ENCODE measurements around the gene PPAN. TPM values are rescaled to one million over a fixed set of nuclear protein-coding genes. Genes with fewer than 3 reads are reported as not detected.

Gene PPAN
- total and polyA plus RNA-seq, 4 donors, result 13.1 to 30.9 (median 24.5) TPM

- Histone ChIP-seq H3K9me3 (ENCODE audit: control insufficient read depth, low read length) (no peaks in the 10 kb centered on the region), H3K27me3 (ENCODE audit: control insufficient read depth in 1 of 2, insufficient read depth in 2 of 2, low read length in 1 of 2) (no peaks in the 10 kb centered on the region), H3K36me3 (ENCODE audit: control insufficient read depth in 1 of 2, insufficient read depth in 2 of 2, low read length in 1 of 2) (no peaks in the 10 kb centered on the region), H3K4me1 (ENCODE audit: control insufficient read depth in 1 of 2, insufficient read depth in 2 of 2, low read length in 2 of 2) (no peaks in the 10 kb centered on the region), H3K27ac (ENCODE audit: low read depth in 1 of 2, low read length in 2 of 2) (no peak overlapping the region), H3K4me3 (ENCODE audit: low read length in 2 of 2) (no peak overlapping the region)
- intact Hi-C loops (cut with DNase I), result no loop called here
- no peak for ATAC-seq (ENCODE audit: low FRiP score)
- DNase-seq, result no peak
- 82 to 86% methylated on average over 5 of the region's 5 CpGs for WGBS, 2 donors
Observed at GRCh38 chr19:10100163-10100785, 5.9 kb upstream of the PPAN start.

- no peaks in the 10 kb centered on the region for H3K27me3 ChIP-seq (ENCODE audit: control insufficient read depth in 1 of 2, insufficient read depth in 2 of 2, low read length in 1 of 2)
- WGBS, 2 donors, result 73 to 78% methylated on average over 7 of the region's 7 CpGs
- DNase-seq (no peak), ATAC-seq (ENCODE audit: low FRiP score) (no peak)
- no peak overlapping the region for H3K4me3 ChIP-seq (ENCODE audit: low read length in 2 of 2)
- intact Hi-C loops (cut with DNase I), result no loop called here
- H3K27ac ChIP-seq (ENCODE audit: low read depth in 1 of 2, low read length in 2 of 2), result no peak overlapping the region
- H3K4me1 ChIP-seq (ENCODE audit: control insufficient read depth in 1 of 2, insufficient read depth in 2 of 2, low read length in 2 of 2), result no peaks in the 10 kb centered on the region
- peaks cover 0 to 2% of the 10 kb centered on the region in 2 donors for H3K36me3 ChIP-seq (ENCODE audit: control insufficient read depth in 1 of 2, insufficient read depth in 2 of 2, low read length in 1 of 2)
- no peaks in the 10 kb centered on the region for H3K9me3 ChIP-seq (ENCODE audit: control insufficient read depth, low read length)
Observed at GRCh38 chr19:10102787-10103236, 3.4 kb upstream of the PPAN start.

- intact Hi-C loops (cut with DNase I), result no loop called here
Observed at GRCh38 chr19:10104130-10104513, 2.0 kb upstream of the PPAN start.

GRCh38 chr19:10104665-10105508 is 1.3 kb upstream of the PPAN start:
- no peaks in the 10 kb centered on the region for H3K27me3 ChIP-seq (ENCODE audit: control insufficient read depth in 1 of 2, insufficient read depth in 2 of 2, low read length in 1 of 2)
- intact Hi-C loops (cut with DNase I), result no loop called here
- 55 to 65% methylated on average over 15 of the region's 15 CpGs for WGBS, 2 donors
- no peak for ATAC-seq (ENCODE audit: low FRiP score)
- H3K27ac ChIP-seq (ENCODE audit: low read depth in 1 of 2, low read length in 2 of 2), result no peak overlapping the region
- H3K4me3 ChIP-seq (ENCODE audit: low read length in 2 of 2), result no peak overlapping the region
- no peaks in the 10 kb centered on the region for H3K9me3 ChIP-seq (ENCODE audit: control insufficient read depth, low read length)
- no peaks in the 10 kb centered on the region for H3K4me1 ChIP-seq (ENCODE audit: control insufficient read depth in 1 of 2, insufficient read depth in 2 of 2, low read length in 2 of 2)
- no peak for DNase-seq
- peaks cover 0 to 8% of the 10 kb centered on the region in 2 donors for H3K36me3 ChIP-seq (ENCODE audit: control insufficient read depth in 1 of 2, insufficient read depth in 2 of 2, low read length in 1 of 2)

More at GRCh38 chr19:10104130-10104513, 2.0 kb upstream of the PPAN start:
- Histone ChIP-seq H3K9me3 (ENCODE audit: control insufficient read depth, low read length) (no peaks in the 10 kb centered on the region), H3K27me3 (ENCODE audit: control insufficient read depth in 1 of 2, insufficient read depth in 2 of 2, low read length in 1 of 2) (no peaks in the 10 kb centered on the region), H3K27ac (ENCODE audit: low read depth in 1 of 2, low read length in 2 of 2) (no peak overlapping the region), H3K4me3 (ENCODE audit: low read length in 2 of 2) (no peak overlapping the region), H3K36me3 (ENCODE audit: control insufficient read depth in 1 of 2, insufficient read depth in 2 of 2, low read length in 1 of 2) (peaks cover 0 to 4% of the 10 kb centered on the region in 2 donors), H3K4me1 (ENCODE audit: control insufficient read depth in 1 of 2, insufficient read depth in 2 of 2, low read length in 2 of 2) (no peaks in the 10 kb centered on the region)
- ATAC-seq (ENCODE audit: low FRiP score) (no peak), DNase-seq (no peak)

- intact Hi-C loops (cut with DNase I), result loop anchor here in 1 of 2 donors (2.0 kb wide), 1 partner anchor 147 kb away; the partner anchor contains the start of gene MRPL4
- peaks cover 0 to 8% of the 10 kb centered on the region in 2 donors for H3K36me3 ChIP-seq (ENCODE audit: control insufficient read depth in 1 of 2, insufficient read depth in 2 of 2, low read length in 1 of 2)
- no peaks in the 10 kb centered on the region for H3K27me3 ChIP-seq (ENCODE audit: control insufficient read depth in 1 of 2, insufficient read depth in 2 of 2, low read length in 1 of 2)
- DNase-seq (no peak), ATAC-seq (ENCODE audit: low FRiP score) (peak; percentile 6)
- no peaks in the 10 kb centered on the region for H3K9me3 ChIP-seq (ENCODE audit: control insufficient read depth, low read length)
- no peak overlapping the region for H3K27ac ChIP-seq (ENCODE audit: low read depth in 1 of 2, low read length in 2 of 2)
- no peak overlapping the region for H3K4me3 ChIP-seq (ENCODE audit: low read length in 2 of 2)
- WGBS, 2 donors, result 34 to 46% methylated on average over 16 of the region's 16 CpGs
- H3K4me1 ChIP-seq (ENCODE audit: control insufficient read depth in 1 of 2, insufficient read depth in 2 of 2, low read length in 2 of 2), result no peaks in the 10 kb centered on the region
Observed at GRCh38 chr19:10105509-10106099, 558 bp upstream of the PPAN start.

- peaks cover 0 to 8% of the 10 kb centered on the region in 2 donors for H3K36me3 ChIP-seq (ENCODE audit: control insufficient read depth in 1 of 2, insufficient read depth in 2 of 2, low read length in 1 of 2)
- intact Hi-C loops (cut with DNase I), result loop anchor here in 1 of 2 donors (2.0 kb wide), 1 partner anchor 146 kb away; the partner anchor contains the start of gene MRPL4
- DNase-seq, result no peak
- H3K4me3 ChIP-seq (ENCODE audit: low read length in 2 of 2), result no peak overlapping the region
- H3K4me1 ChIP-seq (ENCODE audit: control insufficient read depth in 1 of 2, insufficient read depth in 2 of 2, low read length in 2 of 2), result no peaks in the 10 kb centered on the region
- no peaks in the 10 kb centered on the region for H3K9me3 ChIP-seq (ENCODE audit: control insufficient read depth, low read length)
- WGBS, 2 donors, result 80 to 89% methylated on average over 10 of the region's 10 CpGs
- no peaks in the 10 kb centered on the region for H3K27me3 ChIP-seq (ENCODE audit: control insufficient read depth in 1 of 2, insufficient read depth in 2 of 2, low read length in 1 of 2)
- H3K27ac ChIP-seq (ENCODE audit: low read depth in 1 of 2, low read length in 2 of 2), result no peak overlapping the region
- no peak for ATAC-seq (ENCODE audit: low FRiP score)
Observed at GRCh38 chr19:10107254-10107653, 1.1 kb downstream of the PPAN start.

GRCh38 chr19:10107817-10108367 is 1.7 kb downstream of the PPAN start:
- H3K27ac ChIP-seq (ENCODE audit: low read depth in 1 of 2, low read length in 2 of 2), result no peak overlapping the region
- no peaks in the 10 kb centered on the region for H3K9me3 ChIP-seq (ENCODE audit: control insufficient read depth, low read length)
- no peak for DNase-seq
- ATAC-seq (ENCODE audit: low FRiP score), result no peak
- peaks cover 0 to 8% of the 10 kb centered on the region in 2 donors for H3K36me3 ChIP-seq (ENCODE audit: control insufficient read depth in 1 of 2, insufficient read depth in 2 of 2, low read length in 1 of 2)
- 92 to 96% methylated on average over 14 of the region's 14 CpGs for WGBS, 2 donors
- no peaks in the 10 kb centered on the region for H3K4me1 ChIP-seq (ENCODE audit: control insufficient read depth in 1 of 2, insufficient read depth in 2 of 2, low read length in 2 of 2)
- H3K27me3 ChIP-seq (ENCODE audit: control insufficient read depth in 1 of 2, insufficient read depth in 2 of 2, low read length in 1 of 2), result no peaks in the 10 kb centered on the region
- intact Hi-C loops (cut with DNase I), result loop anchor here in 1 of 2 donors (2.0 kb wide), 1 partner anchor 145 kb away; the partner anchor contains the start of gene MRPL4
- no peak overlapping the region for H3K4me3 ChIP-seq (ENCODE audit: low read length in 2 of 2)

- Histone ChIP-seq H3K4me1 (ENCODE audit: control insufficient read depth in 1 of 2, insufficient read depth in 2 of 2, low read length in 2 of 2) (no peaks in the 10 kb centered on the region), H3K27me3 (ENCODE audit: control insufficient read depth in 1 of 2, insufficient read depth in 2 of 2, low read length in 1 of 2) (no peaks in the 10 kb centered on the region), H3K36me3 (ENCODE audit: control insufficient read depth in 1 of 2, insufficient read depth in 2 of 2, low read length in 1 of 2) (peaks cover 0 to 8% of the 10 kb centered on the region in 2 donors), H3K9me3 (ENCODE audit: control insufficient read depth, low read length) (no peaks in the 10 kb centered on the region), H3K4me3 (ENCODE audit: low read length in 2 of 2) (no peak overlapping the region), H3K27ac (ENCODE audit: low read depth in 1 of 2, low read length in 2 of 2) (no peak overlapping the region)
- peak in 1 of 2 donors; percentile 73 for DNase-seq
- WGBS, 2 donors, result 88 to 90% methylated on average over 14 of the region's 14 CpGs
- ATAC-seq (ENCODE audit: low FRiP score), result no peak
- intact Hi-C loops (cut with DNase I), result no loop called here
Observed at GRCh38 chr19:10109528-10109927, 3.4 kb downstream of the PPAN start.

Measured in aorta (tissue), 5 donors.